AG10803 (cell line): Measurements from ENCODE around the gene TINAGL1.
A peak's percentile ranks its signal among the peaks of the same experiment; 100 is the strongest.

Experiments
- DNase-seq: peaks from one replicate; pipeline ENCODE4 v3.0.0; 2010; ENCODE audit warnings: low read depth
- H3K4me3 ChIP-seq: 2 replicates; pipeline ENCODE4 v1.5.1; 2011; ENCODE audit warnings: mild to moderate bottlenecking, low read length, control low read depth
- CTCF ChIP-seq: conservative IDR thresholded peaks from 2 replicates; pipeline ENCODE4 v1.5.1; 2011; ENCODE audit warnings: mild to moderate bottlenecking, low read length, control low read depth, inconsistent platforms

The TINAGL1 gene

DNA sequence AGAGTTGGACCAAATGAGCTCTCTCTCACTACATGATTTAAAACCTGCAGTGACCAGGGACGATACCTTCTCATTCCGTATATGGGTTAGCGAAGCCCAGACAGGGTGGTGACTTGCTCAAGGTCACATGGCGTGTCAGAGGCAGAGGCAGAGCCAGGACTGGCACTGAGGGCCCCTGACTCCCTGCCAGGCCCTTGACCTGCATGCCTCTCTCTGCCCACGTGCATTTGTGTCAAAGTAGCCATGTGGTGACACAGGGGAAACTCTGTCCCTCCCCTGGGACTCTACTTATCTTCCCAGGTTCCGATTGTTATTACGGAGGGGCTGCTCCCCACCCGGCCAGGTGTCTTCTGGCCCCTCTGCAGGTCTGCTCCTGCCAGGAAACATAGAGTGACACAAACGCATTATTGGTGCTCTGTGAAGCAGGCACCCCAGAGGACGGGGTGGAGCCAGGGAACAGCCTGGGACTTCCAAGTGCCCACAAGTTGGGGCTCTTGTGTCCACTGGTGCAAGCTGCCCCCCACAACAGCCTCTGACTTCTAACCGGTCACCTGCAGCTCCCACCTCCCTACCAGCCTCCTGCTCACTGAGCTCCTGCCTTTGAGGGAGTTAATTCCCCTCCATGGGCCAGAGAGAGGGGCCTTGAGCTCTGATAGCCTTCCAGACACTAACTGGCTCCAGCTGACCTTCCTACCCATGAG is 7.3 kb upstream of the TINAGL1 start:
- DNase-seq = no peak
- no peak for TF ChIP-seq CTCF
- H3K4me3 ChIP-seq = no peak overlapping the region

- H3K4me3 ChIP-seq = no peak overlapping the region
- no peak for TF ChIP-seq CTCF
- no peak for DNase-seq
Measured at GRCh38 chr1:31569596-31570173, 6.6 kb upstream of the TINAGL1 start.

- H3K4me3 ChIP-seq = no peak overlapping the region
- TF ChIP-seq CTCF = no peak
- no peak for DNase-seq
Measured at GRCh38 chr1:31570228-31570627, 6.1 kb upstream of the TINAGL1 start.

- TF ChIP-seq CTCF = no peak
- DNase-seq = peak; percentile 43
- no peak overlapping the region for H3K4me3 ChIP-seq
Measured at GRCh38 chr1:31570906-31571305, 5.4 kb upstream of the TINAGL1 start.

DNA sequence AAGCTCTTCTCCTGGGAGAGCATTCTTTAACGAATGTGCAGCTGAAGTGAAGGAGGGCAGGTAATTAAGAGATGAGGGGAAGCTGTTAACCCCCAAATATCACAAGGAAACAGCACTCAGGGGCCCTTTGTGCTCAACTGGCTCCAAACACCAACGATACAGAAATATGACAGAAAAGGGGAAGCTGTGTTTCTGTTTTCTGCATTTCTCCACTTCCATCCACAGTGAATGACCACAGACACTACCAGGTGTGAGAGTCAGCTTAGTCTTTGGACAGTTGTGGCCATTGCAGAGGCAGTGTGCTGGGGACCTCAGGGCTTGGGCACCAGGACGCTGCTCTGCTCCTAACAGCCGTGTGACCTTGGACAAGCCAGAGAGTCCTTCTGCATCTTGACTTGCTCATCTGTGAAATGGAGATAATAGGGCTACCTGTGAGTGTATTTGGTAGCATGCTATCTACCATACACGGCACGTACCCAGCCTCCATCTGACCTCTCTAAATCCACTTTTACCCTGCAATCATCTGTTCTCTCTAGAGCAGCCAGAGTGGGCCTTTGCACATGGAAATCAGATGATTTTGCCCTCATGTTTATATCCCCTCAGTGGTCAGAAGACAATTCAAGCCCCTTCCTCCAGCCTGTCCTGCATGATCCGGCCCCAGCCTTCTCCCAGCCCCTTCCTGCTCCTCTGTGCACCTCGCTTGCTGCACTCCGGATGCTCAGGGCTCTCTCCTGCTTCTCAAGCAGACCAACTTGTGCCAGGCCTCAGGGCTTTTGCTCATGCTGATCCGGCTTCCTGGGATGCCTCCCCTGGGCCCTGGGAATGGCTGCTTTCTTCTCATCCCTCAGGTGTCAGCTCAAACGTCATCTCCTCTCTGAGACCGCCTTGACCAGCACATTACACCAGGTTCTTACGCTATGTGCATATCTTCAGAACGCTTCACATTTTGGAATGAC is 4.7 kb upstream of the TINAGL1 start:
- DNase-seq = no peak
- no peak overlapping the region for H3K4me3 ChIP-seq
- TF ChIP-seq CTCF = no peak

- no peak overlapping the region for H3K4me3 ChIP-seq
- peak; percentile 82 for DNase-seq
Measured at GRCh38 chr1:31572323-31573104, 3.8 kb upstream of the TINAGL1 start.

More at GRCh38 chr1:31572323-31573104, 3.8 kb upstream of the TINAGL1 start:
- no peak for TF ChIP-seq CTCF
